Measurements from ENCODE around the gene MAL.

- TF ChIP-seq, protein P1, sequence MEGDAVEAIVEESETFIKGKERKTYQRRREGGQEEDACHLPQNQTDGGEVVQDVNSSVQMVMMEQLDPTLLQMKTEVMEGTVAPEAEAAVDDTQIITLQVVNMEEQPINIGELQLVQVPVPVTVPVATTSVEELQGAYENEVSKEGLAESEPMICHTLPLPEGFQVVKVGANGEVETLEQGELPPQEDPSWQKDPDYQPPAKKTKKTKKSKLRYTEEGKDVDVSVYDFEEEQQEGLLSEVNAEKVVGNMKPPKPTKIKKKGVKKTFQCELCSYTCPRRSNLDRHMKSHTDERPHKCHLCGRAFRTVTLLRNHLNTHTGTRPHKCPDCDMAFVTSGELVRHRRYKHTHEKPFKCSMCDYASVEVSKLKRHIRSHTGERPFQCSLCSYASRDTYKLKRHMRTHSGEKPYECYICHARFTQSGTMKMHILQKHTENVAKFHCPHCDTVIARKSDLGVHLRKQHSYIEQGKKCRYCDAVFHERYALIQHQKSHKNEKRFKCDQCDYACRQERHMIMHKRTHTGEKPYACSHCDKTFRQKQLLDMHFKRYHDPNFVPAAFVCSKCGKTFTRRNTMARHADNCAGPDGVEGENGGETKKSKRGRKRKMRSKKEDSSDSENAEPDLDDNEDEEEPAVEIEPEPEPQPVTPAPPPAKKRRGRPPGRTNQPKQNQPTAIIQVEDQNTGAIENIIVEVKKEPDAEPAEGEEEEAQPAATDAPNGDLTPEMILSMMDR (IDR thresholded peaks at IDR 0.05; ENCODE audit: poor library complexity, severe bottlenecking), result no peak
- TF ChIP-seq EP300 (conservative IDR thresholded peaks at IDR 0.05; ENCODE audit: poor library complexity, severe bottlenecking) (no peak), RAD21 (conservative IDR thresholded peaks at IDR 0.05) (no peak), TAF1 (IDR thresholded peaks at IDR 0.05; ENCODE audit: low read depth) (no peak), REST (IDR thresholded peaks at IDR 0.05; ENCODE audit: borderline replicate concordance) (no peak), POLR2AphosphoS5 (IDR thresholded peaks at IDR 0.05) (no peak)
Observed at GRCh38 chr2:95017836-95018235, 7.7 kb upstream of the MAL start.

All from neural cell (in vitro differentiated cells).